WTC11 (cell line): ENCODE measurements around the gene NAA25. TPM values are rescaled to one million over a fixed set of nuclear protein-coding genes. Genes with fewer than 3 reads are reported as not detected.

Source experiments
- ATAC-seq: fragments of 200-7000 bp; cut with Tn5 transposase; 2 replicates; pipeline ENCODE4 v1.10.0; 2021; ENCODE audit warnings: mild to moderate bottlenecking, moderate library complexity
- CTCF ChIA-PET: fragments of 300-600 bp; sonication (Branson Sonifier 250); formaldehyde crosslinking; loops from one replicate; lab custom pipeline; 2021; ENCODE audit warnings: antibody characterized with exemption; lab: Charles Lee
- POLR2A ChIA-PET: fragments of 350-600 bp; sonication (Branson Sonifier 250); formaldehyde crosslinking; loops from one replicate; lab custom pipeline; 2021; ENCODE audit warnings: antibody characterized with exemption; lab: Charles Lee
- DNase-seq: peaks from one replicate; pipeline ENCODE4 v3.0.0; 2021; ENCODE audit warnings: low spot score
- H3K27ac Mint-ChIP-seq: 2 replicates; pipeline ENCODE4 v1.8.0; 2021; ENCODE audit warnings: mixed read lengths
- H3K27me3 Mint-ChIP-seq: 2 replicates; pipeline ENCODE4 v1.8.0; 2021; ENCODE audit warnings: low read depth, mild to moderate bottlenecking, moderate library complexity, mixed read lengths
- H3K36me3 Mint-ChIP-seq: 2 replicates; pipeline ENCODE4 v1.8.0; 2021; ENCODE audit warnings: mixed read lengths
- H3K4me1 Mint-ChIP-seq: 2 replicates; pipeline ENCODE4 v1.8.0; 2022; ENCODE audit warnings: mixed read lengths
- H3K4me3 Mint-ChIP-seq: 2 replicates; pipeline ENCODE4 v1.8.0; 2021; ENCODE audit warnings: mild to moderate bottlenecking, moderate library complexity, mixed read lengths
- H3K9me3 Mint-ChIP-seq: 2 replicates; pipeline ENCODE4 v1.8.0; 2021; ENCODE audit warnings: mixed read lengths
- EMX1 ChIP-seq: fragments of 250-450 bp; sonication (Bioruptor Pico); IDR thresholded peaks from 2 replicates; pipeline ENCODE4 v1.8.0; 2021; ENCODE audit warnings: mild to moderate bottlenecking
- FOXJ3 ChIP-seq: sonication (generic); formaldehyde crosslinking; IDR thresholded peaks from 2 replicates; pipeline ENCODE4 v1.9.0; 2021; ENCODE audit warnings: missing genetic modification reagents, mild to moderate bottlenecking, borderline replicate concordance
- FOXP1 ChIP-seq: sonication (generic); formaldehyde crosslinking; IDR thresholded peaks from 2 replicates; pipeline ENCODE4 v1.8.0; 2022; ENCODE audit warnings: missing genetic modification reagents, mild to moderate bottlenecking, moderate library complexity, borderline replicate concordance
- GABPB1 ChIP-seq: sonication (generic); formaldehyde crosslinking; IDR thresholded peaks from 2 replicates; pipeline ENCODE4 v1.8.1; 2023; ENCODE audit warnings: mild to moderate bottlenecking, missing genetic modification reagents
- HMGA2 ChIP-seq: fragments of 250-450 bp; sonication (Bioruptor Pico); IDR thresholded peaks from 2 replicates; pipeline ENCODE4 v1.4.0; 2021; ENCODE audit warnings: mild to moderate bottlenecking, moderate library complexity
- JAZF1 ChIP-seq: fragments of 250-450 bp; sonication (Bioruptor Pico); IDR thresholded peaks from 2 replicates; pipeline ENCODE4 v1.9.0; 2021; ENCODE audit warnings: moderate library complexity, mild to moderate bottlenecking, inconsistent platforms
- NFATC4 ChIP-seq: fragments of 250-450 bp; sonication (Bioruptor Pico); IDR thresholded peaks from 2 replicates; pipeline ENCODE4 v1.9.0; 2021; ENCODE audit warnings: mild to moderate bottlenecking
- NFE2L1 ChIP-seq: sonication (generic); formaldehyde crosslinking; IDR thresholded peaks from 2 replicates; pipeline ENCODE4 v1.8.1; 2023; ENCODE audit warnings: missing genetic modification reagents
- RORB ChIP-seq: fragments of 250-450 bp; sonication (Bioruptor Pico); IDR thresholded peaks from 2 replicates; pipeline ENCODE4 v1.9.0; 2021; ENCODE audit warnings: mild to moderate bottlenecking
- SOX15 ChIP-seq: fragments of 250-450 bp; sonication (Bioruptor Pico); IDR thresholded peaks from 2 replicates; pipeline ENCODE4 v1.9.0; 2021; ENCODE audit warnings: mild to moderate bottlenecking
- TEAD4 ChIP-seq: sonication (generic); formaldehyde crosslinking; IDR thresholded peaks from 2 replicates; pipeline ENCODE4 v1.8.0; 2022; ENCODE audit warnings: mild to moderate bottlenecking, missing genetic modification reagents
- ZNF121 ChIP-seq: sonication (generic); formaldehyde crosslinking; IDR thresholded peaks from 2 replicates; pipeline ENCODE4 v1.8.0; 2023; ENCODE audit warnings: missing genetic modification reagents
- total RNA-seq: library from RNA; stranded (reverse); gene quantifications from 3 replicates; pipeline ENCODE4 v1.2.3, GENCODE V29; 2021
- TF ChIP-seq, protein P1 (sequence below): sonication (generic); formaldehyde crosslinking; IDR thresholded peaks from 2 replicates; pipeline ENCODE4 v1.8.0; 2022; ENCODE audit warnings: mild to moderate bottlenecking, missing genetic modification reagents
- TF ChIP-seq, protein P2 (sequence below): sonication (generic); formaldehyde crosslinking; IDR thresholded peaks from 2 replicates; pipeline ENCODE4 v1.8.1; 2023; ENCODE audit warnings: mild to moderate bottlenecking, missing genetic modification reagents, moderate library complexity
- TF ChIP-seq, protein P3 (sequence below): sonication (generic); formaldehyde crosslinking; IDR thresholded peaks from 2 replicates; pipeline ENCODE4 v1.8.1; 2023; ENCODE audit warnings: mild to moderate bottlenecking, missing genetic modification reagents, borderline replicate concordance
- TF ChIP-seq, protein P4 (sequence below): fragments of 250-450 bp; sonication (Bioruptor Pico); IDR thresholded peaks from 2 replicates; pipeline ENCODE4 v1.9.0; 2021; ENCODE audit warnings: moderate library complexity, mild to moderate bottlenecking, inconsistent platforms, borderline replicate concordance
- TF ChIP-seq, protein P5 (sequence below): fragments of 200-600 bp; IDR thresholded peaks from 2 replicates; pipeline ENCODE4 v1.8.0; 2022; ENCODE audit warnings: antibody characterized with exemption
- TF ChIP-seq, protein P6 (sequence below): sonication (generic); formaldehyde crosslinking; IDR thresholded peaks from 2 replicates; pipeline ENCODE4 v1.8.0; 2023; ENCODE audit warnings: missing genetic modification reagents, mild to moderate bottlenecking, borderline replicate concordance
- TF ChIP-seq, protein P7 (sequence below): sonication (generic); formaldehyde crosslinking; IDR thresholded peaks from 2 replicates; pipeline ENCODE4 v1.8.0; 2022; ENCODE audit warnings: mild to moderate bottlenecking, missing genetic modification reagents

Gene NAA25
- total RNA-seq, 1 experiment from 2014 or later, result 47.5 TPM

DNA sequence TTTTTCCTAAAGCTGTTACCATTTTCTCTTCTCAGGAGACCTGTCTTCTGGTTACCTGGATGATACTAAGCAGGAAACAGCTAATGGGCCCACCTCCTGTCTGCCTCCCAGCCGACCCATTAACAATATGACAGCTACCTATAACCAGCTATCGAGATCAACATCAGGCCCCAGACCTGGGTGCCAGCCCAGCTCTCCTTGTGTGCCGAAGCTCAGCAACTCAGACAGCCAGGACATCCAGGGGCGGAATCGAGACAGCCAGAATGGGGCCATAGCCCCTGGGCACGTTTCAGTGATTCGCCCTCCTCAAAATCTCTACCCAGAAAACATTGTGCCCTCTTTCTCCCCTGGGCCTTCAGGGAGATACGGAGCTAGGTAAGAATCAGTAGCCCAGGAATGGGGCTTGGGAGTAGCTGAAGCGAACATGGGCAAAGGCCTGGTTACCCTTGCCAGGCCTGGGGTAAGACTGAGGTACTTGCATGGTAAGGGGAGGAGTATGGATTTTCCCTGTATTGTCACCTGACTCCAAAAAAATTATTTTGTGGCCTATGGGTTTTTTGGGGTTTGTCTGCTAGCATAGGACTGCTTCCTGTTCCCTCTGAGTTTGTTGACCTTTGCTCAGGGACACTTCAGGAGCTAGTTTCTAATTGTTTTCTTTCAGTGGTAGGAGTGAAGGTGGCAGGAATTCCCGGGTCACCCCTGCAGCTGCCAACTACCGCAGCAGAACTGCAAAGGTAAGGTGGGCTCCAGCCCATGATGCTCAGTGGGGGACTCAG, 43.4 kb upstream of the NAA25 start:
- Mint-ChIP-seq H3K27ac (no peak overlapping the region), H3K4me3 (no peak overlapping the region), H3K9me3 (peaks cover 13% of the 10 kb centered on the region), H3K27me3 (no peaks in the 10 kb centered on the region), H3K4me1 (no peaks in the 10 kb centered on the region), H3K36me3 (peaks cover 55% of the 10 kb centered on the region)
- no peak for DNase-seq
- ATAC-seq, result no peak
- CTCF ChIA-PET, result interaction anchor here (0.9 kb wide), 1 partner anchor 46 kb away, joined by 3 read pairs; no protein-coding TSS in a partner anchor
- POLR2A ChIA-PET, result no interaction called here
- no peak for TF ChIP-seq NFATC4 (CRISPR knock-in tag)
- no peak for TF ChIP-seq ZNF121
- TF ChIP-seq, protein P1, sequence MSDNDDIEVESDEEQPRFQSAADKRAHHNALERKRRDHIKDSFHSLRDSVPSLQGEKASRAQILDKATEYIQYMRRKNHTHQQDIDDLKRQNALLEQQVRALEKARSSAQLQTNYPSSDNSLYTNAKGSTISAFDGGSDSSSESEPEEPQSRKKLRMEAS (CRISPR knock-in tag), result no peak
- TF ChIP-seq, protein P2, sequence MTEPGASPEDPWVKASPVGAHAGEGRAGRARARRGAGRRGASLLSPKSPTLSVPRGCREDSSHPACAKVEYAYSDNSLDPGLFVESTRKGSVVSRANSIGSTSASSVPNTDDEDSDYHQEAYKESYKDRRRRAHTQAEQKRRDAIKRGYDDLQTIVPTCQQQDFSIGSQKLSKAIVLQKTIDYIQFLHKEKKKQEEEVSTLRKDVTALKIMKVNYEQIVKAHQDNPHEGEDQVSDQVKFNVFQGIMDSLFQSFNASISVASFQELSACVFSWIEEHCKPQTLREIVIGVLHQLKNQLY, result no peak

DNA sequence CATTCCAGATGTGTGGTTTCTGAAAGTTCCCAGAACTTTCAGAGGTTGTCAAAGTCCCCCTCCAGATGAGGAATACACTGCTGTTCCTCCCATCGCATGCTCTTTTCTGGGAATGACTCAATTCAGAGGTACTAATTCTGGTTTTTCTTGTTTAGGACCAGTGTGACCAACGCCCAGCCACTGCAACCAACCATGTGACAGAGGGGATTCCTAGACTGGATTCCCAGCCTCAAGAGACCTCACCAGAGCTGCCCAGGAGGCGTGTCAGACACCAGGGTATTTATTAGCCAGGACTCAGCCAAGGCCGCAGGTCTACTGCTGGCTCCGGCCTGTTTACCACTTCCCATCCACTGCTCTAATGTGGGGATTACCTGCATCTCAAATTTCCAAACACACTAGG, 41.0 kb upstream of the NAA25 start:
- ATAC-seq (no peak), DNase-seq (no peak)
- Mint-ChIP-seq H3K4me3 (no peak overlapping the region), H3K4me1 (no peaks in the 10 kb centered on the region), H3K9me3 (no peaks in the 10 kb centered on the region), H3K27ac (no peak overlapping the region), H3K27me3 (no peaks in the 10 kb centered on the region), H3K36me3 (peaks cover 56% of the 10 kb centered on the region)
- CTCF ChIA-PET, result no interaction called here
- TF ChIP-seq HMGA2 (no peak), JAZF1 (CRISPR knock-in tag) (no peak), RORB (CRISPR knock-in tag) (no peak)
- TF ChIP-seq, protein P3, sequence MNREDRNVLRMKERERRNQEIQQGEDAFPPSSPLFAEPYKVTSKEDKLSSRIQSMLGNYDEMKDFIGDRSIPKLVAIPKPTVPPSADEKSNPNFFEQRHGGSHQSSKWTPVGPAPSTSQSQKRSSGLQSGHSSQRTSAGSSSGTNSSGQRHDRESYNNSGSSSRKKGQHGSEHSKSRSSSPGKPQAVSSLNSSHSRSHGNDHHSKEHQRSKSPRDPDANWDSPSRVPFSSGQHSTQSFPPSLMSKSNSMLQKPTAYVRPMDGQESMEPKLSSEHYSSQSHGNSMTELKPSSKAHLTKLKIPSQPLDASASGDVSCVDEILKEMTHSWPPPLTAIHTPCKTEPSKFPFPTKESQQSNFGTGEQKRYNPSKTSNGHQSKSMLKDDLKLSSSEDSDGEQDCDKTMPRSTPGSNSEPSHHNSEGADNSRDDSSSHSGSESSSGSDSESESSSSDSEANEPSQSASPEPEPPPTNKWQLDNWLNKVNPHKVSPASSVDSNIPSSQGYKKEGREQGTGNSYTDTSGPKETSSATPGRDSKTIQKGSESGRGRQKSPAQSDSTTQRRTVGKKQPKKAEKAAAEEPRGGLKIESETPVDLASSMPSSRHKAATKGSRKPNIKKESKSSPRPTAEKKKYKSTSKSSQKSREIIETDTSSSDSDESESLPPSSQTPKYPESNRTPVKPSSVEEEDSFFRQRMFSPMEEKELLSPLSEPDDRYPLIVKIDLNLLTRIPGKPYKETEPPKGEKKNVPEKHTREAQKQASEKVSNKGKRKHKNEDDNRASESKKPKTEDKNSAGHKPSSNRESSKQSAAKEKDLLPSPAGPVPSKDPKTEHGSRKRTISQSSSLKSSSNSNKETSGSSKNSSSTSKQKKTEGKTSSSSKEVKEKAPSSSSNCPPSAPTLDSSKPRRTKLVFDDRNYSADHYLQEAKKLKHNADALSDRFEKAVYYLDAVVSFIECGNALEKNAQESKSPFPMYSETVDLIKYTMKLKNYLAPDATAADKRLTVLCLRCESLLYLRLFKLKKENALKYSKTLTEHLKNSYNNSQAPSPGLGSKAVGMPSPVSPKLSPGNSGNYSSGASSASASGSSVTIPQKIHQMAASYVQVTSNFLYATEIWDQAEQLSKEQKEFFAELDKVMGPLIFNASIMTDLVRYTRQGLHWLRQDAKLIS (CRISPR knock-in tag), result no peak
- POLR2A ChIA-PET, result no interaction called here

DNA sequence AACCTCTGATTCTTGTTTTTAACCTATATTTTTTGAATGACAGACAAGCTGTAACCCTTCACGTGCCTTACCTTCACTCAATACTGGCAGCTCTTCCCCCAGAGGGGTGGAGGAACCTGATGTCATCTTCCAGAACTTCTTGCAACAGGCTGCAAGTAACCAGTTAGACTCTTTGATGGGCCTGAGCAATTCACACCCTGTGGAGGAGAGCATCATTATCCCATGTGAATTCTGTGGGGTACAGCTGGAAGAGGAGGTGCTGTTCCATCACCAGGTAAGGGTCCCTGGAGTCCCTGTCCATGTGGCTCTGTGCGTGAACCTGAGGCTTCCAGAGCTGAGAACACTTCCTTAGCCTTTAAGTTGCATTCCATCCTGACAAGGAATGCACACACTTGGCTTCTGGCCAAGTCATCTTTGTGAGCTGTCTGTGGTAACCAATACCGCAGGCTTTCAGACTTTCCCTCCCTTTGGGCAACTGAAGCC, 39.5 kb upstream of the NAA25 start:
- DNase-seq, result no peak
- no peaks in the 10 kb centered on the region for H3K4me1 Mint-ChIP-seq
- peaks cover 56% of the 10 kb centered on the region for H3K36me3 Mint-ChIP-seq
- H3K4me3 Mint-ChIP-seq, result no peak overlapping the region
- ATAC-seq, result no peak
- CTCF ChIA-PET, result interaction anchor here (0.7 kb wide), 1 partner anchor 949 kb away, joined by 4 read pairs; no protein-coding TSS in a partner anchor
- no peak overlapping the region for H3K27ac Mint-ChIP-seq
- H3K9me3 Mint-ChIP-seq, result no peaks in the 10 kb centered on the region
- H3K27me3 Mint-ChIP-seq, result no peaks in the 10 kb centered on the region
- POLR2A ChIA-PET, result no interaction called here
- TF ChIP-seq FOXJ3, result no peak
- no peak for TF ChIP-seq EMX1
- TF ChIP-seq, protein P4, sequence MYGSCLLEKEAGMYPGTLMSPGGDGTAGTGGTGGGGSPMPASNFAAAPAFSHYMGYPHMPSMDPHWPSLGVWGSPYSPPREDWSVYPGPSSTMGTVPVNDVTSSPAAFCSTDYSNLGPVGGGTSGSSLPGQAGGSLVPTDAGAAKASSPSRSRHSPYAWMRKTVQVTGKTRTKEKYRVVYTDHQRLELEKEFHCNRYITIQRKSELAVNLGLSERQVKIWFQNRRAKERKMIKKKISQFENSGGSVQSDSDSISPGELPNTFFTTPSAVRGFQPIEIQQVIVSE (CRISPR knock-in tag), result no peak
- no peak for TF ChIP-seq TEAD4
- TF ChIP-seq, protein P5, sequence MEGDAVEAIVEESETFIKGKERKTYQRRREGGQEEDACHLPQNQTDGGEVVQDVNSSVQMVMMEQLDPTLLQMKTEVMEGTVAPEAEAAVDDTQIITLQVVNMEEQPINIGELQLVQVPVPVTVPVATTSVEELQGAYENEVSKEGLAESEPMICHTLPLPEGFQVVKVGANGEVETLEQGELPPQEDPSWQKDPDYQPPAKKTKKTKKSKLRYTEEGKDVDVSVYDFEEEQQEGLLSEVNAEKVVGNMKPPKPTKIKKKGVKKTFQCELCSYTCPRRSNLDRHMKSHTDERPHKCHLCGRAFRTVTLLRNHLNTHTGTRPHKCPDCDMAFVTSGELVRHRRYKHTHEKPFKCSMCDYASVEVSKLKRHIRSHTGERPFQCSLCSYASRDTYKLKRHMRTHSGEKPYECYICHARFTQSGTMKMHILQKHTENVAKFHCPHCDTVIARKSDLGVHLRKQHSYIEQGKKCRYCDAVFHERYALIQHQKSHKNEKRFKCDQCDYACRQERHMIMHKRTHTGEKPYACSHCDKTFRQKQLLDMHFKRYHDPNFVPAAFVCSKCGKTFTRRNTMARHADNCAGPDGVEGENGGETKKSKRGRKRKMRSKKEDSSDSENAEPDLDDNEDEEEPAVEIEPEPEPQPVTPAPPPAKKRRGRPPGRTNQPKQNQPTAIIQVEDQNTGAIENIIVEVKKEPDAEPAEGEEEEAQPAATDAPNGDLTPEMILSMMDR, result no peak
- TF ChIP-seq, protein P6, sequence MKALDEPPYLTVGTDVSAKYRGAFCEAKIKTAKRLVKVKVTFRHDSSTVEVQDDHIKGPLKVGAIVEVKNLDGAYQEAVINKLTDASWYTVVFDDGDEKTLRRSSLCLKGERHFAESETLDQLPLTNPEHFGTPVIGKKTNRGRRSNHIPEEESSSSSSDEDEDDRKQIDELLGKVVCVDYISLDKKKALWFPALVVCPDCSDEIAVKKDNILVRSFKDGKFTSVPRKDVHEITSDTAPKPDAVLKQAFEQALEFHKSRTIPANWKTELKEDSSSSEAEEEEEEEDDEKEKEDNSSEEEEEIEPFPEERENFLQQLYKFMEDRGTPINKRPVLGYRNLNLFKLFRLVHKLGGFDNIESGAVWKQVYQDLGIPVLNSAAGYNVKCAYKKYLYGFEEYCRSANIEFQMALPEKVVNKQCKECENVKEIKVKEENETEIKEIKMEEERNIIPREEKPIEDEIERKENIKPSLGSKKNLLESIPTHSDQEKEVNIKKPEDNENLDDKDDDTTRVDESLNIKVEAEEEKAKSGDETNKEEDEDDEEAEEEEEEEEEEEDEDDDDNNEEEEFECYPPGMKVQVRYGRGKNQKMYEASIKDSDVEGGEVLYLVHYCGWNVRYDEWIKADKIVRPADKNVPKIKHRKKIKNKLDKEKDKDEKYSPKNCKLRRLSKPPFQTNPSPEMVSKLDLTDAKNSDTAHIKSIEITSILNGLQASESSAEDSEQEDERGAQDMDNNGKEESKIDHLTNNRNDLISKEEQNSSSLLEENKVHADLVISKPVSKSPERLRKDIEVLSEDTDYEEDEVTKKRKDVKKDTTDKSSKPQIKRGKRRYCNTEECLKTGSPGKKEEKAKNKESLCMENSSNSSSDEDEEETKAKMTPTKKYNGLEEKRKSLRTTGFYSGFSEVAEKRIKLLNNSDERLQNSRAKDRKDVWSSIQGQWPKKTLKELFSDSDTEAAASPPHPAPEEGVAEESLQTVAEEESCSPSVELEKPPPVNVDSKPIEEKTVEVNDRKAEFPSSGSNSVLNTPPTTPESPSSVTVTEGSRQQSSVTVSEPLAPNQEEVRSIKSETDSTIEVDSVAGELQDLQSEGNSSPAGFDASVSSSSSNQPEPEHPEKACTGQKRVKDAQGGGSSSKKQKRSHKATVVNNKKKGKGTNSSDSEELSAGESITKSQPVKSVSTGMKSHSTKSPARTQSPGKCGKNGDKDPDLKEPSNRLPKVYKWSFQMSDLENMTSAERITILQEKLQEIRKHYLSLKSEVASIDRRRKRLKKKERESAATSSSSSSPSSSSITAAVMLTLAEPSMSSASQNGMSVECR (CRISPR knock-in tag), result no peak
- TF ChIP-seq, protein P7, sequence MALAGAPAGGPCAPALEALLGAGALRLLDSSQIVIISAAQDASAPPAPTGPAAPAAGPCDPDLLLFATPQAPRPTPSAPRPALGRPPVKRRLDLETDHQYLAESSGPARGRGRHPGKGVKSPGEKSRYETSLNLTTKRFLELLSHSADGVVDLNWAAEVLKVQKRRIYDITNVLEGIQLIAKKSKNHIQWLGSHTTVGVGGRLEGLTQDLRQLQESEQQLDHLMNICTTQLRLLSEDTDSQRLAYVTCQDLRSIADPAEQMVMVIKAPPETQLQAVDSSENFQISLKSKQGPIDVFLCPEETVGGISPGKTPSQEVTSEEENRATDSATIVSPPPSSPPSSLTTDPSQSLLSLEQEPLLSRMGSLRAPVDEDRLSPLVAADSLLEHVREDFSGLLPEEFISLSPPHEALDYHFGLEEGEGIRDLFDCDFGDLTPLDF (CRISPR knock-in tag), result no peak
- TF ChIP-seq FOXP1 (CRISPR knock-in tag), result no peak
- no peak for TF ChIP-seq SOX15 (CRISPR knock-in tag)
- no peak for TF ChIP-seq NFE2L1 (CRISPR knock-in tag)
- no peak for TF ChIP-seq GABPB1
- TF ChIP-seq NFATC4 (CRISPR knock-in tag), result no peak
